ENCODE measurements around the gene NLGN4X.

NLGN4X gene

GRCh38 chrX:5898463-5898862 is 330.2 kb downstream of the NLGN4X start:
- ATAC-seq: no peak
- Mint-ChIP-seq H3K4me1 (no peaks in the 10 kb centered on the region), H3K9me3 (peaks cover 2% of the 10 kb centered on the region), H3K4me3 (no peak overlapping the region), H3K27me3 (no peaks in the 10 kb centered on the region), H3K27ac (no peak overlapping the region), H3K36me3 (no peaks in the 10 kb centered on the region)

GRCh38 chrX:5891378-5891777 is 337.3 kb downstream of the NLGN4X start:
- Mint-ChIP-seq H3K36me3 (no peaks in the 10 kb centered on the region), H3K4me1 (no peaks in the 10 kb centered on the region), H3K27ac (no peak overlapping the region), H3K9me3 (no peaks in the 10 kb centered on the region), H3K27me3 (no peaks in the 10 kb centered on the region), H3K4me3 (no peak overlapping the region)
- ATAC-seq: no peak

- H3K4me3 Mint-ChIP-seq: no peak overlapping the region
- ATAC-seq: no peak
- no peaks in the 10 kb centered on the region for H3K4me1 Mint-ChIP-seq
- H3K27ac Mint-ChIP-seq: no peak overlapping the region
- H3K36me3 Mint-ChIP-seq: no peaks in the 10 kb centered on the region
- no peaks in the 10 kb centered on the region for H3K27me3 Mint-ChIP-seq
- no peaks in the 10 kb centered on the region for H3K9me3 Mint-ChIP-seq
Observed at GRCh38 chrX:5876984-5877596, 351.6 kb downstream of the NLGN4X start.

GRCh38 chrX:5870238-5870637 is 358.4 kb downstream of the NLGN4X start:
- Mint-ChIP-seq H3K4me3 (no peak overlapping the region), H3K4me1 (no peaks in the 10 kb centered on the region), H3K27ac (no peak overlapping the region), H3K27me3 (no peaks in the 10 kb centered on the region), H3K36me3 (no peaks in the 10 kb centered on the region), H3K9me3 (peaks cover 4% of the 10 kb centered on the region)
- ATAC-seq: no peak

- H3K36me3 Mint-ChIP-seq: no peaks in the 10 kb centered on the region
- H3K9me3 Mint-ChIP-seq: peaks cover 4% of the 10 kb centered on the region
- H3K4me1 Mint-ChIP-seq: no peaks in the 10 kb centered on the region
- no peaks in the 10 kb centered on the region for H3K27me3 Mint-ChIP-seq
- no peak overlapping the region for H3K27ac Mint-ChIP-seq
- ATAC-seq: no peak
- H3K4me3 Mint-ChIP-seq: no peak overlapping the region
Observed at GRCh38 chrX:5869786-5870185, 358.9 kb downstream of the NLGN4X start.

- Mint-ChIP-seq H3K4me1 (no peaks in the 10 kb centered on the region), H3K27me3 (no peaks in the 10 kb centered on the region), H3K36me3 (no peaks in the 10 kb centered on the region), H3K4me3 (no peak overlapping the region), H3K27ac (no peak overlapping the region), H3K9me3 (peaks cover 7% of the 10 kb centered on the region)
- no peak for ATAC-seq
Observed at GRCh38 chrX:5867778-5868177, 360.9 kb downstream of the NLGN4X start.

GRCh38 chrX:5857232-5857631 is 371.4 kb downstream of the NLGN4X start:
- Mint-ChIP-seq H3K36me3 (no peaks in the 10 kb centered on the region), H3K27ac (no peak overlapping the region), H3K27me3 (no peaks in the 10 kb centered on the region), H3K4me1 (peaks cover 7% of the 10 kb centered on the region), H3K4me3 (no peak overlapping the region), H3K9me3 (no peaks in the 10 kb centered on the region)
- no peak for ATAC-seq

- peaks cover 7% of the 10 kb centered on the region for H3K4me1 Mint-ChIP-seq
- H3K27ac Mint-ChIP-seq: no peak overlapping the region
- H3K4me3 Mint-ChIP-seq: no peak overlapping the region
- H3K9me3 Mint-ChIP-seq: no peaks in the 10 kb centered on the region
- no peak for ATAC-seq
- no peaks in the 10 kb centered on the region for H3K36me3 Mint-ChIP-seq
- H3K27me3 Mint-ChIP-seq: no peaks in the 10 kb centered on the region
Observed at GRCh38 chrX:5852941-5853340, 375.7 kb downstream of the NLGN4X start.

- Mint-ChIP-seq H3K4me3 (no peak overlapping the region), H3K36me3 (no peaks in the 10 kb centered on the region), H3K4me1 (no peaks in the 10 kb centered on the region), H3K27ac (no peak overlapping the region), H3K9me3 (no peaks in the 10 kb centered on the region), H3K27me3 (no peaks in the 10 kb centered on the region)
- ATAC-seq: no peak
Observed at GRCh38 chrX:5842601-5843000, 386.1 kb downstream of the NLGN4X start.

Data from stimulated activated memory B cell treated with anti-CD40 and anti-IgM and Interleukin-4, amounts not matched to agents 10 μg/mL and 1 μg/mL and 100 μg/mL, for 72 hours (primary cell).